CD4-positive, alpha-beta T cell treated with Interferon alpha-2 for 1 hour (primary cell): ENCODE data around the gene UNC5A.
"Not testable (repeated sequence)": the region's sequence is repeated elsewhere in the genome, so short reads cannot be mapped to it uniquely, and the experiment has no call there.

Source experiments
- DNase-seq, 2 donors: peaks; one replicate each; pipeline ENCODE4 v3.0.0-alpha.2; 2020 to 2022

UNC5A gene

DNA sequence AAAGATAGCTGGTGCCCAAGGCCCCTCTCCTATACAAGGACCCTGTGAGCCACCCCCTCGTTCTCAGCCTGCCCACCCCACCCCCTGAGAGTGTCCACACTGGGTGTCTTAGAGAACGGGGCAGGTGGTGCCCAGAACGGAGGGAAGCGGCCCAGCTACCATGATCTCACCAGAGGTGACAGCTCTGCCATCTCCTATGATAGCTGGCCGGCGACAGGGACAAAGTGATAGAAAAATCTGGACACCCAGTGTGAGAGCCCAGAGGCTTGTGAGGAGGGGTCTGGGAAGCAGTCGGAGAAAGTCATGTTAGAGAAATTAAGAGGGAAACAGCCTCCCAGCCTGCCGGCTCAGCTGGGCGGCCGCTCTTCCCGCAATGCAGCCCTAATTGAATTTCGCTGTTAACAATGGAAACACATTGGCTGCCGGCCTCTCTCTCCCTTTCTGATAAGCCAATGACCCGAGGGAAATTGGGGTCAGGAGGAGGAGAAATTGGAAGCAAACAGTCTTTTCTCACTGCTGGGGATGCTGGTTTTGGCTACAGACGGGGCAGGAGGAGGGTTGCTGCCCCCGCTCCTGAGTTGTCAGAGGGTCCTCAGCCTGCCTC, 56.5 kb downstream of the UNC5A start:
- DNase-seq, result no peak

DNA sequence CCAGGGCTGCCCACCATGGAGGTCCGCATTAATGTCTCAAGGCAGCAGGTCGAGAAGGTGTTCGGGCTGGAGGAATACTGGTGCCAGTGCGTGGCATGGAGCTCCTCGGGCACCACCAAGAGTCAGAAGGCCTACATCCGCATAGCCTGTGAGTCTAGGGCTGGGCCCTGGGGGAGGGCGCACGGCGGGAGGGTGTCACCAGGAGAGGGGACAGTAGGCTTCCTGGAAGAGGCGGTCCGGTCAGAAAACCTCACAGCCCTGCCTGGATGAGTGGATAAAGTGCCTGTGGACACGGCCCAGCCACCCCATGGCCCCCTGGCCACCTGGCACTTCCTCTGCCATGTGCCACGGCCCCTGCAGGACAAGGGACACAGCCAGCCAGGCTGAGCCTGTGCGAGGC, 57.8 kb downstream of the UNC5A start:
- no peak for DNase-seq

GRCh38 chr5:176868731-176869130, 58.4 kb downstream of the UNC5A start:
- no peak for DNase-seq

DNA sequence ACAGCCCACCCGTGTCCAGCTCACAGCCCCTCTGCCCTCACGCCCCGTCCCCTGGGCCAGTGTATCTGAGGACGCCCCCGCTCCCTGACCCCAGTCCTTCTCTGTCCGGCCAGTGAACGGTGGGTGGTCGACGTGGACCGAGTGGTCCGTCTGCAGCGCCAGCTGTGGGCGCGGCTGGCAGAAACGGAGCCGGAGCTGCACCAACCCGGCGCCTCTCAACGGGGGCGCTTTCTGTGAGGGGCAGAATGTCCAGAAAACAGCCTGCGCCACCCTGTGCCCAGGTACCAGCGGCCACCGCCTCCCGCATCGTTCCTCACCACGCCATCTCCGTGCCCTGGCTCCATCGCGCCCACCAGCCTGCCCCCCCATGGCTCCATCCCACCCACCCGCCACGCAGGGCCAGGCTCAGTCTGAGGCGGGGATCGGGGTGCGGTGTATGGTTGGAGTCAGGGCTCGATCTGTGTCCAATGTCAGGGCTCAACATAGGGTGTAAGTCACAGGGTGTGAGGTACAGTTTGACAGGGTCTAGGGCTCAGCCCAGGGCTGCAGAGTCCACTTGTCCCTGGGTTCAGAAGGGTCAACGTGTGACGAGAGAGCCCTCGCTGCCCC, 59.2 kb downstream of the UNC5A start:
- no peak for DNase-seq

DNA sequence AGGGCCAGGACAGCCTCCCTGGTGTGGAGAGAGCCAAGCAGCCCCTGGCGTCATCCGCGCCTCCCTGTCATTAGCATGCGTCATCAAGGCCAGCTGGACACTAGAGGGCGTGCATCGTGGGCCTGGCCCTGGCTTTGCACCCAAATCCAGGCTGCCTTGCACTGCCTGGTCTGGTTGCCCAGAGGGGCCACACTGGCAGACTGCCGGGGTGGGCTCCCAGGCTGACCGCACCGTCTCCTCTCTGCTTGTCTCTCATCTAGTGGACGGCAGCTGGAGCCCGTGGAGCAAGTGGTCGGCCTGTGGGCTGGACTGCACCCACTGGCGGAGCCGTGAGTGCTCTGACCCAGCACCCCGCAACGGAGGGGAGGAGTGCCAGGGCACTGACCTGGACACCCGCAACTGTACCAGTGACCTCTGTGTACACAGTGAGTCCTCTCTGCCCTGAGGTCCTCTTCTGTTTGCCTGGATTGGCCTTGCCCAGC, 59.8 kb downstream of the UNC5A start:
- DNase-seq, result no peak

DNA sequence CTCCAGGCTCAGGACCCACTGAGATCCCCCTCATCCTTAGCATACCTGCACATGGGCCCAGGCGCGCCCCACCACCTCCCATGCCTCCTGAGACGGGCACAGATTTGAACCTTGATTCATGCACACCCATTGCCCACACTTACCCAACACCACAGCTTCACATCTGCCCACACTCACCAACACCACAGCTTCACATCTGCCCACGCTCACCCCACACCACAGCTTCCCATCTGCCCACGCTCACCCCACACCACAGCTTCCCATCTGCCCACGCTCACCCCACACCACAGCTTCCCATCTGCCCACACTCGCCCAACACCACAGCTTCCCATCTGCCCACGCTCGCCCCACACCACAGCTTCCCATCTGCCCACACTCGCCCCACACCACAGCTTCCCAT, 60.3 kb downstream of the UNC5A start:
- DNase-seq, result not testable (repeated sequence)

GRCh38 chr5:176872586-176872985, 62.2 kb downstream of the UNC5A start:
- DNase-seq, result not testable (repeated sequence)

DNA sequence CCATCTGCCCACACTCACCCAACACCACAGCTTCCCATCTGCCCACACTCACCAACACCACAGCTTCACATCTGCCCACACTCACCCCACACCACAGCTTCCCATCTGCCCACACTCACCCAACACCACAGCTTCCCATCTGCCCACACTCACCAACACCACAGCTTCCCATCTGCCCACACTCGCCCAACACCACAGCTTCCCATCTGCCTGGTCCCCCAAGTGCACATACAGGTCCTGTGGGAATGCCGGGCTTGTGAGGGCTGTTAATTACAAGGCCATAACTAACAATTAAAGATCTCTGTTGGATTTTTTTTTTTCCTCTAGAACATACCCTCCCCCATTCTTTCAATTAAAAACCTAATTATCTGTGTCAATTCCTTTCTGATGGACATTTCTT, 62.7 kb downstream of the UNC5A start:
- not testable (repeated sequence) for DNase-seq

DNA sequence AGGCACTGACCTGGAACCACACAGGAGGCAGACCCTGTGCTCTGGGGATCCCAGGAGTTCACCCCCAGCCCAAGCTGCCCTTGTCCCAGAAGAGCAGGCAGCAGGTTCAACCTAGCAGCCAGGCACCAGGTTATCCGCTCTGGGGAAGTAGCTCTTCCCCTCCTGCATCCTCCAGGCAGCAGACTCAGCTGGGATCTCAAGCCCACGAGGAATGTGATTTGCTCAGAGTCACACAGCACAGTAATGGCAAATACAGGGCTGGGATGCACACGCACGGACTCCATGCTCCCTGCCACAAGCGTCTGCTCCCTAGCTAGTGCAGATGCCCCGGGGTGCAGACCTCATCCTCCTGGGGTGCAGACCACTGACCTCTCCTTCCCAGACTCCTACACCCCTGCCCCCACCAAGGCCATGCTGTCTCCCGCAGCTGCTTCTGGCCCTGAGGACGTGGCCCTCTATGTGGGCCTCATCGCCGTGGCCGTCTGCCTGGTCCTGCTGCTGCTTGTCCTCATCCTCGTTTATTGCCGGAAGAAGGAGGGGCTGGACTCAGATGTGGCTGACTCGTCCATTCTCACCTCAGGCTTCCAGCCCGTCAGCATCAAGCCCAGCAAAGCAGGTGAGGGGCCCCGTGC, 63.3 kb downstream of the UNC5A start:
- no peak for DNase-seq

GRCh38 chr5:176874198-176874780, 63.9 kb downstream of the UNC5A start:
- DNase-seq, result no peak

DNA sequence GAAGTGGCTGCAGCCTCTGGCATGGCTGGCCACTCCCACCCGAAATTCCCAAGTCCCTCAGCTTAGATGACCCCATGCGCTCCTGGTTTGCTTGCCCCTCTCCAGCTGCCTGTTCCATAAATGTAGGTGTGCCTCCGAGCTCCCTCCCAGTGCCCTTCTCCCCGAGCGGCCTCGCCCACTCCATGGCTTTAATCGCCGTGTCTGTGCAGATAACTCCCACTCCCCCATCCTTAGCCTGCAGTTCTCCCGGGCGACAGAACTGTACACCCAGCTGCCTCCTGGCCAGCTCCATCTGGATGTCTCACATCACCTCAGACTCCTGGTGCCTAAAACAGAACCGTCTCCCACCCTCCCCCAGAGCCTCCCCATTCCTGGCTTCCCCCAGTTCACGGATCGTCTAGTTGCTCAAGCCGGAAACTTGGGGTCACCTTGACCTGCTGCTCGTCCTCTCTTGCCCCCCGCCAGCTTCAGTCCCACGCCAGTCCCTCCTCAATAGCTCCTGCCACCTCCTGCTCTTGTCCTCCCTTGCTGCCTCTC, 64.7 kb downstream of the UNC5A start:
- no peak for DNase-seq

- no peak for DNase-seq
These were observed 65.6 kb downstream of the UNC5A start for GRCh38 chr5:176875783-176876505.

DNA sequence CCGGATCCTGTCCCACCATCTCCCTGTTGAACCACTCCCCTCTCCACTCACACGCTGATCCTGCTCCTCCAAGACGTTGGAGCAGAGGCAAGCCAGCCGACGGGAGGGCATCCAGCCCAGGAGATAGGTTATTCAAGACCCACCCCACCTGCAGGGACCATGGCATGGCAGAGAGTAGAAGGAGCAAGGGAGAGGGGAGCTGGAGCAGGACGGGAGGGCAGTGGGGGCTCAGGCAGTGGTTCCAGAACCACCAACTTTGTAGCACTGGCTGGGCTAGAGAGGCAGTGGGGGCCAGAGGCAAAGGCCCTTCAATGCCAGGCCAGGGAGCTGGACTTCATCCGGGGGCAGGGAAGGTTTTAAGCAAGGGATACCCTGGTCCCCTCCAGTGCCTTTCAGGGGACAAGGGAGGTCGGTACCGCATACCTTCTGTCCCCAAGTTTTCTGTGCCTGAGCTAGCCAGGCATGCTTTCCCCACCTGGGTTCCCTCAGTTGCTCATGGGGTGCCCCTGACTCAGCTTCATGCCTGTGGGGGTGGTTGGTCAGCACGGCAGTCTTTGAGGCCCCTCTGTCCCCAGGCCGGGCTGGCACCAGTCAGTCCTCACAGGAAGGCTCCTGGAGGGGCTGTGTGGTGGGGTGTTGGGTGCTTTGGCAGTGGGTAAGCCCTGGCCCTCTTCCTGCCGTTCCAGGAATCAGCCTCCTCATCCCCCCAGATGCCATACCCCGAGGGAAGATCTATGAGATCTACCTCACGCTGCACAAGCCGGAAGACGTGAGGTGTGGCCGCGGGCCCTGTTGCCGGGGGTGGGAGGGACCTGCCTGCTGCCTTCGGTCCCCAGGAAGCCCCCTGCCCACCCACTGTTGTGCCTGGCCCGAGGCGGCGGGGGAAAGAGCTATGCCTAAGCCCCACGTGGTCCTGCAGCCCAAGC, 66.4 kb downstream of the UNC5A start:
- no peak for DNase-seq

- no peak for DNase-seq
These were observed 67.5 kb downstream of the UNC5A start for GRCh38 chr5:176877793-176878331.

GRCh38 chr5:176878463-176878862, 68.1 kb downstream of the UNC5A start:
- no peak for DNase-seq

- no peak for DNase-seq
These were observed 68.7 kb downstream of the UNC5A start for GRCh38 chr5:176878906-176879662.

DNA sequence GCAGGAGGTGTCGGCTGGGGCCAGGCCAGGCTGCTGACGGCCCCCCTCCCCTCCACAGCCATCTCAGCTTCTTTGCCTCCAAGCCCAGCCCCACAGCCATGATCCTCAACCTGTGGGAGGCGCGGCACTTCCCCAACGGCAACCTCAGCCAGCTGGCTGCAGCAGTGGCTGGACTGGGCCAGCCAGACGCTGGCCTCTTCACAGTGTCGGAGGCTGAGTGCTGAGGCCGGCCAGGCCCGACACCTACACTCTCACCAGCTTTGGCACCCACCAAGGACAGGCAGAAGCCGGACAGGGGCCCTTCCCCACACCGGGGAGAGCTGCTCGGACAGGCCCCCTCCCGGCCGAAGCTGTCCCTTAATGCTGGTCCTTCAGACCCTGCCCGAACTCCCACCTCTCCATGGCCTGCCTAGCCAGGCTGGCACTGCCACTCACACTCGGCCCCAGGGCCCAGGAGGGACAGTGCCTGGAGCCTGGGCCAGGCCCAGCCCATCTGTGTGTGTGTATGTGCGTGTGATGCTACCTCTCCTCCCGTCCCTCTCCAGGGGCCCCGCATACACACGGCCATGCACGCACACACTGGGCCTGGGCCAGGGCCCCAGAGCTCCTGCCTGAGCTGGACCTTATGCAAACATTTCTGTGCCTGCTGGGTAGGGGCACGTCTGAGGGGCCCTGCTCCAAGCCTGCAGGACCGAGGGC, 69.5 kb downstream of the UNC5A start:
- no peak for DNase-seq

DNA sequence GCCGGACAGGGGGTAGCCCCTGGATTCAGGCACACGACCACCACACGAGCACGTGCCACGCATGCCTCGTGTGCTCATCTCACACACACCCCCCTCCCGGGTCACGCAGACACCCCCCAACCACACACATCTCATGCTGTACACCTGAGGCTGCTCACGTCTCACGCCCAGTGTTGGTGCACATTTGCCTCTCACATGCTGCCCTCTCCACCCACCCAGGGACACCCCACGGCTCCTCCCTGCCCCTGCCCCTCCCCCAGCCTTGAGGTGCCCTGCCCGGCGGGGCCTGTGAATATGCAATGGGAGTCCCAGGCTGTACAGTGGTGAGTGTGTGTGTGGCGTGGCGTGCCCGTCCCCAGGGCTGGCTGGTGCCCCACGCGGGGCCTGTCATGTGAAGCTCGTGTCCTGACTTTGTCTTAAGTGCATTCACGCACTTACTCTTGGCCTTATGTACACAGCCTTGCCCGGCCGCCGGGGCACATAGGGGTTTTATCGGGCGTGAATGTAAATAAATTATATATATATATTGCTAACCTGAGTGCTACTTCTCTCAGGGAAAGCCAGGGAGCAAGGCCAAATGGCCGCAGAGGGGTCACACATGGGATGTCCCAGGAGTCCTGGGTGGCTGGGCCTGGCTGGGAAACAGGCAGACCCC, 70.1 kb downstream of the UNC5A start:
- no peak for DNase-seq

GRCh38 chr5:176881021-176881749, 70.8 kb downstream of the UNC5A start:
- no peak for DNase-seq
